HEK293 (cell line): Measurements from ENCODE around the gene TUT1.

ENCODE experiments used
- CTCF ChIA-PET: fragments of 350-600 bp; formaldehyde crosslinking; extraction: SDS; loops from one replicate; lab custom pipeline; 2021; ENCODE audit warnings: antibody characterized with exemption; lab: Yijun Ruan, JAX
- POLR2A ChIA-PET: fragments of 300-600 bp; formaldehyde crosslinking; extraction: SDS; loops from one replicate; lab custom pipeline; 2020; ENCODE audit warnings: antibody characterized with exemption, inconsistent platforms; lab: Yijun Ruan, JAX
- H3K27ac ChIP-seq: fragments of 200-500 bp; sonication (Bioruptor generic); 2 replicates; pipeline ENCODE4 v1.5.1; 2014; ENCODE audit warnings: low read depth, low read length, control low read depth, inconsistent platforms; ENCODE audit errors: extremely low read depth
- H3K36me3 ChIP-seq, 2 experiments: fragments of 200-500 bp in 1 of 2; sonication (Bioruptor generic) in 1 of 2; 1 replicate in 1 of 2; 2 replicates in 1 of 2; pipeline ENCODE4 v1.5.1; 2014 to 2017; ENCODE audit warnings: inconsistent platforms in 2 of 2, low read length in 2 of 2; ENCODE audit not compliant: control insufficient read depth in 2 of 2, insufficient read depth in 1 of 2
- H3K4me1 ChIP-seq: fragments of 200-500 bp; sonication (Bioruptor generic); 2 replicates; pipeline ENCODE4 v1.5.1; 2014; ENCODE audit warnings: mild to moderate bottlenecking, low read length, inconsistent platforms; ENCODE audit not compliant: control insufficient read depth, insufficient read depth
- H3K4me3 ChIP-seq: 2 replicates; pipeline ENCODE4 v1.5.1; 2011; ENCODE audit warnings: low read depth, mild to moderate bottlenecking, control low read depth, low read length, moderate library complexity
- H3K9me3 ChIP-seq: fragments of 200-500 bp; sonication (Bioruptor generic); 2 replicates; pipeline ENCODE4 v1.5.1; 2014; ENCODE audit warnings: low read depth, low read length, inconsistent platforms; ENCODE audit not compliant: control insufficient read depth, insufficient read depth
- BCL11B ChIP-seq: fragments of 450-650 bp; formaldehyde crosslinking; IDR thresholded peaks from 2 replicates; pipeline ENCODE4 v1.5.1; 2016; ENCODE audit warnings: low read depth, missing biosample characterization, missing genetic modification characterization
- FEZF1 ChIP-seq: fragments of 450-650 bp; formaldehyde crosslinking; IDR thresholded peaks from 2 replicates; pipeline ENCODE4 v1.5.1; 2016; ENCODE audit warnings: missing biosample characterization, missing genetic modification characterization
- HOXC10 ChIP-seq: sonication (generic); formaldehyde crosslinking; IDR thresholded peaks from 2 replicates; pipeline ENCODE4 v1.8.1; 2023; ENCODE audit warnings: mild to moderate bottlenecking, missing genetic modification reagents
- HOXD13 ChIP-seq: sonication (generic); formaldehyde crosslinking; IDR thresholded peaks from 2 replicates; pipeline ENCODE4 v1.8.0; 2022; ENCODE audit warnings: missing genetic modification reagents, borderline replicate concordance
- KLF8 ChIP-seq: fragments of 450-650 bp; formaldehyde crosslinking; IDR thresholded peaks from 2 replicates; pipeline ENCODE4 v1.5.1; 2016; ENCODE audit warnings: missing biosample characterization, missing genetic modification characterization
- MYNN ChIP-seq: fragments of 450-650 bp; formaldehyde crosslinking; IDR thresholded peaks from 2 replicates; pipeline ENCODE4 v1.5.1; 2016; ENCODE audit warnings: missing biosample characterization, missing genetic modification characterization, borderline replicate concordance
- PRDM2 ChIP-seq: fragments of 450-650 bp; formaldehyde crosslinking; IDR thresholded peaks from 2 replicates; pipeline ENCODE4 v1.5.1; 2016; ENCODE audit warnings: missing biosample characterization, missing genetic modification characterization, borderline replicate concordance
- SALL2 ChIP-seq: fragments of 450-650 bp; formaldehyde crosslinking; IDR thresholded peaks from 2 replicates; pipeline ENCODE4 v1.5.0; 2017; ENCODE audit warnings: missing biosample characterization, mild to moderate bottlenecking, missing genetic modification characterization, borderline replicate concordance
- YY1 ChIP-seq: fragments of 450-650 bp; formaldehyde crosslinking; IDR thresholded peaks from 2 replicates; pipeline ENCODE4 v1.5.1; 2018; ENCODE audit warnings: missing biosample characterization, missing genetic modification characterization
- ZBTB1 ChIP-seq: fragments of 450-650 bp; formaldehyde crosslinking; IDR thresholded peaks from 2 replicates; pipeline ENCODE4 v1.5.1; 2016; ENCODE audit warnings: missing biosample characterization, missing genetic modification characterization
- ZBTB10 ChIP-seq: fragments of 450-650 bp; formaldehyde crosslinking; IDR thresholded peaks from 2 replicates; pipeline ENCODE4 v1.5.1; 2016; ENCODE audit warnings: missing biosample characterization, missing genetic modification characterization
- ZBTB48 ChIP-seq: fragments of 450-650 bp; formaldehyde crosslinking; IDR thresholded peaks from 2 replicates; pipeline ENCODE4 v1.5.1; 2016; ENCODE audit warnings: missing biosample characterization, missing genetic modification characterization
- ZFP41 ChIP-seq: fragments of 450-650 bp; formaldehyde crosslinking; IDR thresholded peaks from 2 replicates; pipeline ENCODE4 v1.5.1; 2016; ENCODE audit warnings: missing biosample characterization, missing genetic modification characterization, borderline replicate concordance
- ZNF133 ChIP-seq: fragments of 450-650 bp; formaldehyde crosslinking; IDR thresholded peaks from 2 replicates; pipeline ENCODE4 v1.5.1; 2016; ENCODE audit warnings: missing biosample characterization, missing genetic modification characterization
- ZNF175 ChIP-seq: fragments of 450-650 bp; formaldehyde crosslinking; IDR thresholded peaks from 2 replicates; pipeline ENCODE4 v1.5.1; 2016; ENCODE audit warnings: missing biosample characterization, missing genetic modification characterization
- ZNF223 ChIP-seq: fragments of 450-650 bp; formaldehyde crosslinking; IDR thresholded peaks from 2 replicates; pipeline ENCODE4 v1.5.1; 2016; ENCODE audit warnings: missing biosample characterization, missing genetic modification characterization
- ZNF274 ChIP-seq, 2 experiments: fragments of 200-500 bp in 1 of 2; fragments of 450-650 bp in 1 of 2; sonication (Bioruptor generic) in 1 of 2; formaldehyde crosslinking in 1 of 2; IDR thresholded peaks; 2 replicates each; pipeline versions ENCODE4 v1.5.1 to v1.6.1; 2014 to 2016; ENCODE audit warnings: borderline replicate concordance in 1 of 2, inconsistent platforms in 1 of 2, low read length in 1 of 2, missing biosample characterization in 1 of 2, missing genetic modification characterization in 1 of 2
- ZNF324 ChIP-seq: fragments of 450-650 bp; formaldehyde crosslinking; IDR thresholded peaks from 2 replicates; pipeline ENCODE4 v1.5.1; 2016; ENCODE audit warnings: missing biosample characterization, missing genetic modification characterization
- ZNF350 ChIP-seq: fragments of 450-650 bp; formaldehyde crosslinking; IDR thresholded peaks from 2 replicates; pipeline ENCODE4 v1.5.0; 2017; ENCODE audit warnings: missing biosample characterization, mild to moderate bottlenecking, missing genetic modification characterization
- ZNF354C ChIP-seq: fragments of 450-650 bp; formaldehyde crosslinking; IDR thresholded peaks from 2 replicates; pipeline ENCODE4 v1.5.1; 2016; ENCODE audit warnings: missing biosample characterization, missing genetic modification characterization, low read depth, borderline replicate concordance
- ZNF391 ChIP-seq: fragments of 450-650 bp; formaldehyde crosslinking; IDR thresholded peaks from 2 replicates; pipeline ENCODE4 v1.5.1; 2016; ENCODE audit warnings: low read depth, missing biosample characterization, missing genetic modification characterization, borderline replicate concordance
- ZNF426 ChIP-seq: fragments of 450-650 bp; formaldehyde crosslinking; IDR thresholded peaks from 2 replicates; pipeline ENCODE4 v1.5.1; 2017; ENCODE audit warnings: missing biosample characterization, missing genetic modification characterization, mild to moderate bottlenecking, inconsistent platforms, moderate library complexity
- ZNF501 ChIP-seq: fragments of 450-650 bp; formaldehyde crosslinking; IDR thresholded peaks from 2 replicates; pipeline ENCODE4 v1.5.1; 2016; ENCODE audit warnings: missing biosample characterization, missing genetic modification characterization
- ZNF558 ChIP-seq: fragments of 450-650 bp; formaldehyde crosslinking; IDR thresholded peaks from 2 replicates; pipeline ENCODE4 v1.5.1; 2016; ENCODE audit warnings: missing biosample characterization, missing genetic modification characterization
- ZNF624 ChIP-seq: fragments of 450-650 bp; formaldehyde crosslinking; IDR thresholded peaks from 2 replicates; pipeline ENCODE4 v1.5.1; 2017; ENCODE audit warnings: missing biosample characterization, missing genetic modification characterization
- ZNF677 ChIP-seq: fragments of 450-650 bp; IDR thresholded peaks from 2 replicates; pipeline ENCODE4 v1.5.0; 2018; ENCODE audit warnings: missing biosample characterization, mild to moderate bottlenecking, missing genetic modification characterization, moderate library complexity
- ZNF701 ChIP-seq: fragments of 450-650 bp; formaldehyde crosslinking; IDR thresholded peaks from 2 replicates; pipeline ENCODE4 v1.5.1; 2016; ENCODE audit warnings: missing biosample characterization, missing genetic modification characterization
- ZNF707 ChIP-seq: fragments of 450-650 bp; formaldehyde crosslinking; IDR thresholded peaks from 2 replicates; pipeline ENCODE4 v1.5.1; 2016; ENCODE audit warnings: missing biosample characterization, missing genetic modification characterization

The TUT1 gene

GRCh38 chr11:62573592-62574362 lies 17.5 kb downstream of the TUT1 start, which contains the start of gene EEF1G:
Gene EEF1G (minus strand): TSS chr11:62573891. CDS start chr11:62573842, 49 bp downstream.
- peak within 1 kb of the TSS; percentile 99 for H3K27ac ChIP-seq
- no peaks in the 10 kb centered on the region for H3K9me3 ChIP-seq
- H3K4me3 ChIP-seq, result peak within 1 kb of the TSS; percentile 90
- POLR2A ChIA-PET, result interaction anchor here (0.6 to 2.2 kb wide), 62 partner anchors 8 to 1612 kb away, joined by 3 to 113 read pairs (median 5); partner anchors contain the start of genes AHNAK, B3GAT3, C11orf98 and CSKMT
- CTCF ChIA-PET, result interaction anchor here (0.7 to 1.5 kb wide), 6 partner anchors 13 to 155 kb away, joined by 3 to 13 read pairs (median 4); no protein-coding TSS in a partner anchor
- peaks cover 19 to 89% of the 10 kb centered on the region in 2 experiments; a peak in 2 of 3 replicates for H3K36me3 ChIP-seq
- H3K4me1 ChIP-seq, result no peaks in the 10 kb centered on the region
- TF ChIP-seq ZNF426 (tag by site-specific recombination), result no peak
- no peak for TF ChIP-seq ZNF707 (tag by site-specific recombination)
- no peak for TF ChIP-seq PRDM2 (tag by site-specific recombination)
- TF ChIP-seq ZNF350 (tag by site-specific recombination), result no peak
- no peak for TF ChIP-seq HOXD13 (CRISPR knock-in tag)
- TF ChIP-seq ZNF274 (IDR thresholded peaks at IDR 0.05; ENCODE audit: low read length), result no peak
- TF ChIP-seq ZNF274 (tag by site-specific recombination; IDR thresholded peaks at IDR 0.05; ENCODE audit: borderline replicate concordance), result no peak
- no peak for TF ChIP-seq HOXC10 (CRISPR knock-in tag)
- no peak for TF ChIP-seq MYNN (tag by site-specific recombination)
- no peak for TF ChIP-seq ZBTB1 (tag by site-specific recombination)
- no peak for TF ChIP-seq FEZF1 (tag by site-specific recombination)
- TF ChIP-seq YY1 (tag by site-specific recombination), result peak; percentile 92
- TF ChIP-seq ZFP41 (tag by site-specific recombination), result no peak
- TF ChIP-seq ZBTB48, result no peak; the same call in 1 of the 2 replicates
- peak; percentile 6; the same call in 1 of the 2 replicates for TF ChIP-seq ZNF324 (tag by site-specific recombination)
- no peak for TF ChIP-seq BCL11B
- no peak for TF ChIP-seq ZNF133 (tag by site-specific recombination)
- TF ChIP-seq KLF8 (tag by site-specific recombination), result 0 out of 2 replicates have a peak, but pooled peaks have one; percentile 48
- no peak for TF ChIP-seq ZNF624 (tag by site-specific recombination)
- no peak for TF ChIP-seq ZNF701 (tag by site-specific recombination)
- TF ChIP-seq ZNF558 (tag by site-specific recombination), result no peak
- TF ChIP-seq ZNF175, result no peak
- peak; percentile 47; the same call in 1 of the 2 replicates for TF ChIP-seq ZNF501
- no peak for TF ChIP-seq ZNF354C
- no peak for TF ChIP-seq ZNF677 (tag by site-specific recombination)
- TF ChIP-seq ZBTB10 (tag by site-specific recombination), result no peak
- TF ChIP-seq ZNF223 (tag by site-specific recombination), result no peak
- TF ChIP-seq SALL2 (tag by site-specific recombination), result no peak
- TF ChIP-seq ZNF391 (tag by site-specific recombination), result peak; percentile 55; the same call in 1 of the 2 replicates
